H9 (cell line): ENCODE results near the gene NFE2L3. TPM values are rescaled to one million over a fixed set of nuclear protein-coding genes. Genes with fewer than 3 reads are reported as not detected.

ENCODE experiments used
- DNase-seq: peaks from one replicate; pipeline ENCODE4 v3.0.0-alpha.2; 2017
- H2AFZ ChIP-seq: one replicate; pipeline ENCODE4 v1.6.1; 2013; ENCODE audit warnings: mild to moderate bottlenecking, low read length, control low read depth, moderate library complexity
- H2AK5ac ChIP-seq: 2 replicates; pipeline ENCODE4 v1.6.1; 2013; ENCODE audit warnings: low read length, control low read depth, mixed read lengths; ENCODE audit not compliant: insufficient read length
- H2BK120ac ChIP-seq: one replicate; pipeline ENCODE4 v1.6.1; 2013; ENCODE audit warnings: low read depth, mild to moderate bottlenecking, low read length, control low read depth, inconsistent platforms; ENCODE audit not compliant: poor library complexity, severe bottlenecking
- H2BK12ac ChIP-seq: 2 replicates; pipeline ENCODE4 v1.6.1; 2013; ENCODE audit warnings: low read length, control low read depth, mixed read lengths, low read depth; ENCODE audit not compliant: insufficient read length
- H2BK15ac ChIP-seq: 2 replicates; pipeline ENCODE4 v1.6.1; 2013; ENCODE audit warnings: low read depth, low read length, control low read depth
- H2BK20ac ChIP-seq: one replicate; pipeline ENCODE4 v1.6.1; 2013; ENCODE audit warnings: low read depth, mild to moderate bottlenecking, low read length, control low read depth, inconsistent platforms; ENCODE audit not compliant: poor library complexity, severe bottlenecking
- H2BK5ac ChIP-seq: 2 replicates; pipeline ENCODE4 v1.6.1; 2013; ENCODE audit warnings: low read length, control low read depth, mixed read lengths; ENCODE audit not compliant: insufficient read length
- H3K14ac ChIP-seq: 2 replicates; pipeline ENCODE4 v1.6.1; 2013; ENCODE audit warnings: low read length, control low read depth; ENCODE audit not compliant: insufficient read depth
- H3K18ac ChIP-seq: 2 replicates; pipeline ENCODE4 v1.6.1; 2013; ENCODE audit warnings: low read depth, mild to moderate bottlenecking, mixed read lengths, low read length, control low read depth; ENCODE audit not compliant: insufficient read length
- H3K23ac ChIP-seq: 2 replicates; pipeline ENCODE4 v1.6.1; 2013; ENCODE audit warnings: low read length, control low read depth, mixed read lengths, low read depth; ENCODE audit not compliant: insufficient read length
- H3K23me2 ChIP-seq: 2 replicates; pipeline ENCODE4 v1.6.1; 2013; ENCODE audit warnings: low read depth, mild to moderate bottlenecking, mixed read lengths, low read length, control low read depth; ENCODE audit not compliant: insufficient read length, poor library complexity, severe bottlenecking
- H3K27ac ChIP-seq: 2 replicates; pipeline ENCODE4 v1.5.1; 2013; ENCODE audit warnings: low read length, control low read depth, mixed read lengths, low read depth; ENCODE audit not compliant: insufficient read length
- H3K27me3 ChIP-seq: 2 replicates; pipeline ENCODE4 v1.6.1; 2013; ENCODE audit warnings: low read length, control low read depth, inconsistent platforms; ENCODE audit not compliant: insufficient read depth
- H3K4ac ChIP-seq: 2 replicates; pipeline ENCODE4 v1.6.1; 2013; ENCODE audit warnings: low read depth, mild to moderate bottlenecking, control low read depth, inconsistent platforms, low read length, moderate library complexity
- H3K4me1 ChIP-seq: 2 replicates; pipeline ENCODE4 v1.6.1; 2013; ENCODE audit warnings: low read length, control low read depth, inconsistent platforms; ENCODE audit not compliant: insufficient read depth
- H3K4me2 ChIP-seq: 2 replicates; pipeline ENCODE4 v1.6.1; 2013; ENCODE audit warnings: low read length, control low read depth, mixed read lengths; ENCODE audit not compliant: insufficient read length, insufficient read depth
- H3K56ac ChIP-seq: 2 replicates; pipeline ENCODE4 v1.6.1; 2013; ENCODE audit warnings: low read depth, mild to moderate bottlenecking, mixed read lengths, low read length, control low read depth; ENCODE audit not compliant: insufficient read length
- H3K79me1 ChIP-seq: 2 replicates; pipeline ENCODE4 v1.6.1; 2013; ENCODE audit warnings: low read depth, mild to moderate bottlenecking, moderate library complexity, low read length, control low read depth, inconsistent platforms; ENCODE audit not compliant: insufficient read depth, poor library complexity, severe bottlenecking
- H3K79me2 ChIP-seq: 2 replicates; pipeline ENCODE4 v1.6.1; 2013; ENCODE audit warnings: low read length, control low read depth, inconsistent platforms; ENCODE audit not compliant: insufficient read depth
- H3K9ac ChIP-seq: 2 replicates; pipeline ENCODE4 v1.6.1; 2013; ENCODE audit warnings: low read length, control low read depth, mixed read lengths; ENCODE audit not compliant: insufficient read length; ENCODE audit errors: extremely low read depth
- H3K9me3 ChIP-seq: one replicate; pipeline ENCODE4 v1.6.1; 2013; ENCODE audit warnings: low read depth, low read length, inconsistent platforms; ENCODE audit not compliant: control insufficient read depth
- H3T11ph ChIP-seq: one replicate; pipeline ENCODE4 v1.6.1; 2013; ENCODE audit warnings: mild to moderate bottlenecking, low read length, control low read depth, inconsistent platforms
- H4K20me1 ChIP-seq: one replicate; pipeline ENCODE4 v1.6.1; 2013; ENCODE audit not compliant: control insufficient read depth, insufficient read length, insufficient read depth
- H4K5ac ChIP-seq: 2 replicates; pipeline ENCODE4 v1.6.1; 2013; ENCODE audit warnings: low read depth, mild to moderate bottlenecking, mixed read lengths, low read length, control low read depth; ENCODE audit not compliant: insufficient read length
- H4K8ac ChIP-seq: replicated peaks from 2 replicates; pipeline ENCODE4 v1.6.1; 2013; ENCODE audit warnings: low read length, control low read depth, mixed read lengths, low read depth; ENCODE audit not compliant: insufficient read length
- H4K91ac ChIP-seq: 2 replicates; pipeline ENCODE4 v1.6.1; 2013; ENCODE audit warnings: low read depth, mild to moderate bottlenecking, moderate library complexity, mixed read lengths, low read length, control low read depth; ENCODE audit not compliant: insufficient read length
- H3K27ac Mint-ChIP-seq, 3 experiments: 2 replicates in 2 of 3; 3 replicates in 1 of 3; pipeline ENCODE4 v1.8.0; 2020 to 2021; ENCODE audit warnings: mixed read lengths in 3 of 3, mild to moderate bottlenecking in 1 of 3, moderate library complexity in 1 of 3
- H3K27me3 Mint-ChIP-seq: 2 replicates; pipeline ENCODE4 v1.8.0; 2021; ENCODE audit warnings: low read depth, mild to moderate bottlenecking, moderate library complexity, mixed read lengths
- H3K36me3 Mint-ChIP-seq, 3 experiments: 2 replicates in 2 of 3; 3 replicates in 1 of 3; pipeline ENCODE4 v1.8.0; 2020 to 2021; ENCODE audit warnings: low read depth in 3 of 3, mixed read lengths in 3 of 3; ENCODE audit not compliant: insufficient read depth in 1 of 3
- H3K4me1 Mint-ChIP-seq, 2 experiments: 2 replicates each; pipeline ENCODE4 v1.8.0; 2020; ENCODE audit warnings: mixed read lengths in 2 of 2
- H3K4me3 Mint-ChIP-seq, 2 experiments: 2 replicates in 1 of 2; 3 replicates in 1 of 2; pipeline ENCODE4 v1.8.0; 2020 to 2021; ENCODE audit warnings: mild to moderate bottlenecking in 2 of 2, mixed read lengths in 2 of 2, moderate library complexity in 1 of 2
- H3K9me3 Mint-ChIP-seq, 2 experiments: 2 replicates in 1 of 2; 3 replicates in 1 of 2; pipeline ENCODE4 v1.8.0; 2020; ENCODE audit warnings: mild to moderate bottlenecking in 2 of 2, mixed read lengths in 2 of 2, moderate library complexity in 1 of 2
- CTCF ChIP-seq: fragments of 200-600 bp; sonication (generic); conservative IDR thresholded peaks from 3 replicates; pipeline ENCODE4 v1.8.0; 2021; ENCODE audit warnings: antibody characterized with exemption, mild to moderate bottlenecking
- WGBS: extraction: QIAGEN DNeasy Blood & Tissue Kit; methylation state at CpG from one replicate; pipeline ENCODE4 v1.1.7; 2013; ENCODE audit warnings: missing lambda C conversion rate, low lambda C conversion rate, mixed read lengths; ENCODE audit not compliant: insufficient read length; ENCODE audit errors: extremely low coverage; 5-methylcytosine and 5-hydroxymethylcytosine counted together
- total RNA-seq: library from RNA; stranded (reverse); gene quantifications from 2 replicates; pipeline ENCODE4 v1.2.1, GENCODE V29; 2021

The NFE2L3 gene
- total RNA-seq, 1 experiment from 2014 or later, result 46.9 TPM

DNA sequence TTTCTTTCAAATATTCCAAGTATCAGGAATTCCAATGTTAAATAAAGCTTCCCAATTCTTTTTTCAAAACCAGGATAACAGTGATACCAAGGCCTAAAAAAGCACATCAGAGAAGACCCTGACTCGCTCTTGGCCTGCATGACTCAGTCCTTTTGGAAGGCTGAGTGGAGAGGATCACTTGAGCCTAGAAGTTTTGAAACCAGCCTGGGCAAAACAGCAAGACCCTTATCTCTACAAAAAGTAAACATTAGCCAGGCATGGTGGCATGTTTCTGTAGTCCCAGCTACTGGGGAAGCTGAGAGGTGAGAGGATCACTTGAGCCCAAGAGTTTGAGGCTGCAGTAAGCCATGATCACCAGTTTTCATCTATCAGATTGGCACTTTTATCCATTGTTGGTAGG lies 18.7 kb downstream of the NFE2L3 start:
- no peak overlapping the region for H3K27ac ChIP-seq
- no peak overlapping the region for H3K14ac ChIP-seq
- no peak overlapping the region for H2BK5ac ChIP-seq
- H2AK5ac ChIP-seq, result no peak overlapping the region
- WGBS, result no CpG with 5 or more reads among the region's 1 CpG
- Mint-ChIP-seq H3K27me3 (no peaks in the 10 kb centered on the region), H3K4me3 (no peak overlapping the region), H3K9me3 (peaks cover 0 to 34% of the 10 kb centered on the region in 2 experiments; a peak in 4 of 5 replicates), H3K27ac (no peak overlapping the region), H3K36me3 (peaks cover 28 to 65% (median 32%) of the 10 kb centered on the region in 3 experiments), H3K4me1 (peaks cover 18 to 24% of the 10 kb centered on the region in 2 experiments)
- no peak overlapping the region for H4K91ac ChIP-seq
- no peak overlapping the region for H3K56ac ChIP-seq
- H3K27me3 ChIP-seq, result no peaks in the 10 kb centered on the region
- no peak overlapping the region for H3K4ac ChIP-seq
- H2BK20ac ChIP-seq, result no peak overlapping the region
- peaks cover 14% of the 10 kb centered on the region for H3K79me1 ChIP-seq
- no peaks in the 10 kb centered on the region for H3K9me3 ChIP-seq
- H2BK15ac ChIP-seq, result no peak overlapping the region
- peaks cover 47% of the 10 kb centered on the region for H3K79me2 ChIP-seq
- no peak overlapping the region for H3K9ac ChIP-seq
- H4K5ac ChIP-seq, result no peak overlapping the region
- H3K4me1 ChIP-seq, result peaks cover 10% of the 10 kb centered on the region
- no peak overlapping the region for H3K18ac ChIP-seq
- H3K23ac ChIP-seq, result no peak overlapping the region
- no peak overlapping the region for H2AFZ ChIP-seq
- no peak overlapping the region for H3T11ph ChIP-seq
- no peak for TF ChIP-seq CTCF
- no peak overlapping the region for H2BK120ac ChIP-seq
- no peak overlapping the region for H2BK12ac ChIP-seq
- H3K23me2 ChIP-seq, result no peaks in the 10 kb centered on the region
- H4K8ac ChIP-seq, result no peak overlapping the region
- H3K4me2 ChIP-seq, result no peak overlapping the region
- DNase-seq, result no peak
- no peaks in the 10 kb centered on the region for H4K20me1 ChIP-seq
